B cell (primary cell): Measurements from ENCODE around the gene CHTF18. TPM values are rescaled to one million over a fixed set of nuclear protein-coding genes. Genes with fewer than 3 reads are reported as not detected.

Experiments
- ATAC-seq: fragments of 200-7000 bp; cut with Tn5 transposase; one replicate; pipeline ENCODE4 v1.10.0; 2021; ENCODE audit warnings: low read depth, mild to moderate bottlenecking, moderate number of reproducible peaks, moderate library complexity
- CTCF ChIA-PET: fragments of 350-600 bp; sonication (Branson Sonifier 250); formaldehyde crosslinking; loops from one replicate; lab custom pipeline; 2021; ENCODE audit warnings: antibody characterized with exemption, inconsistent platforms; lab: Charles Lee
- POLR2A ChIA-PET: fragments of 350-600 bp; sonication (Branson Sonifier 250); formaldehyde crosslinking; loops from one replicate; lab custom pipeline; 2021; ENCODE audit warnings: antibody characterized with exemption; lab: Charles Lee
- DNase-seq: peaks from one replicate; pipeline ENCODE4 v3.0.0; 2013
- H2AFZ ChIP-seq: 2 replicates; pipeline ENCODE4 v1.6.1; 2012; ENCODE audit warnings: mild to moderate bottlenecking, low read depth, low read length; ENCODE audit not compliant: insufficient read depth, poor library complexity, severe bottlenecking
- H3K27ac ChIP-seq, 2 donors: 1 replicate in 1 of 2; 2 replicates in 1 of 2; pipeline ENCODE4 v1.5.1; 2012 to 2013; ENCODE audit warnings: low read length in 2 of 2, mild to moderate bottlenecking in 2 of 2, moderate library complexity in 1 of 2
- H3K27me3 ChIP-seq, 4 experiments: fragments of 200-600 bp in 1 of 4; sonication (generic) in 1 of 4; replicated peaks in 1 of 4; 1 replicate in 2 of 4; 2 replicates in 2 of 4; pipeline versions ENCODE4 v1.6.1 to v1.7.0; 2013 to 2016; ENCODE audit warnings: low read length in 3 of 4, mild to moderate bottlenecking in 2 of 4, mixed read lengths in 1 of 4, moderate library complexity in 1 of 4; ENCODE audit not compliant: insufficient read depth in 4 of 4, control insufficient read depth in 3 of 4; ENCODE audit errors: control extremely low read depth in 1 of 4
- H3K36me3 ChIP-seq, 2 experiments: replicated peaks in 1 of 2; 1 replicate in 1 of 2; 2 replicates in 1 of 2; pipeline versions ENCODE4 v1.6.1 to v1.7.1; 2013; ENCODE audit warnings: low read length in 1 of 2; ENCODE audit not compliant: insufficient read depth in 2 of 2, control insufficient read depth in 1 of 2; ENCODE audit errors: control extremely low read depth in 1 of 2, extremely low read depth in 1 of 2
- H3K4me1 ChIP-seq, 2 donors: fragments of 200-600 bp in 1 of 2; sonication (generic) in 1 of 2; 1 replicate in 1 of 2; 2 replicates in 1 of 2; pipeline versions ENCODE4 v1.5.1 to v1.6.1; 2013 to 2017; ENCODE audit warnings: low read length in 2 of 2; ENCODE audit not compliant: control insufficient read depth in 2 of 2, insufficient read depth in 2 of 2
- H3K4me2 ChIP-seq: replicated peaks from 2 replicates; pipeline ENCODE3; 2012; ENCODE audit warnings: mild to moderate bottlenecking, low read depth, low read length; ENCODE audit not compliant: poor library complexity, severe bottlenecking
- H3K4me3 ChIP-seq, 5 experiments: fragments of 200-600 bp in 1 of 5; sonication (generic) in 1 of 5; 1 replicate in 3 of 5; 2 replicates in 2 of 5; pipeline versions ENCODE4 v1.5.1 to v1.7.0; 2011 to 2016; ENCODE audit warnings: low read length in 4 of 5, mild to moderate bottlenecking in 4 of 5, low read depth in 2 of 5, control low read depth in 1 of 5, moderate library complexity in 1 of 5; ENCODE audit not compliant: insufficient read depth in 1 of 5; ENCODE audit errors: control extremely low read depth in 1 of 5, extremely low read depth in 1 of 5
- H3K79me2 ChIP-seq: fragments of 200-600 bp; sonication (generic); one replicate; pipeline ENCODE4 v1.6.0; 2016; ENCODE audit warnings: low read length; ENCODE audit not compliant: control insufficient read depth, insufficient read depth
- H3K9ac ChIP-seq: fragments of 200-600 bp; sonication (generic); 2 replicates; pipeline ENCODE4 v1.6.1; 2017; ENCODE audit warnings: mild to moderate bottlenecking, low read length, moderate library complexity
- H3K9me3 ChIP-seq, 3 donors: one replicate each; pipeline versions ENCODE4 v1.6.1 to v1.7.1; 2013; ENCODE audit warnings: low read length in 2 of 3; ENCODE audit not compliant: control insufficient read depth in 2 of 3, insufficient read depth in 1 of 3; ENCODE audit errors: control extremely low read depth in 1 of 3
- H4K20me1 ChIP-seq: 2 replicates; pipeline ENCODE4 v1.6.0; 2012; ENCODE audit warnings: mild to moderate bottlenecking, low read length; ENCODE audit not compliant: insufficient read depth, control insufficient read depth, poor library complexity, severe bottlenecking
- H3K27ac Mint-ChIP-seq: one replicate; pipeline ENCODE4 v1.8.0; 2021; ENCODE audit warnings: mixed read lengths
- H3K27me3 Mint-ChIP-seq: one replicate; pipeline ENCODE4 v1.8.0; 2021; ENCODE audit warnings: mixed read lengths
- H3K4me1 Mint-ChIP-seq: one replicate; pipeline ENCODE4 v1.8.0; 2021; ENCODE audit warnings: mixed read lengths
- H3K4me3 Mint-ChIP-seq: one replicate; pipeline ENCODE4 v1.8.0; 2021; ENCODE audit warnings: mixed read lengths
- H3K9me3 Mint-ChIP-seq: one replicate; pipeline ENCODE4 v1.8.0; 2022; ENCODE audit warnings: mixed read lengths; ENCODE audit not compliant: insufficient read depth
- EZH2 ChIP-seq: IDR thresholded peaks from 2 replicates; pipeline ENCODE4 v1.6.1; 2012; ENCODE audit warnings: borderline replicate concordance, low read depth, mild to moderate bottlenecking, moderate library complexity, low read length; ENCODE audit not compliant: insufficient read depth, poor library complexity, severe bottlenecking
- WGBS: methylation state at CpG from one replicate; pipeline ENCODE4 v1.1.5; 2013; ENCODE audit warnings: missing lambda C conversion rate; ENCODE audit not compliant: insufficient coverage; 5-methylcytosine and 5-hydroxymethylcytosine counted together
- intact Hi-C: fragments of 100-400 bp; cut with micrococcal nuclease; formaldehyde crosslinking; loops from one replicate; pipeline ENCODE4 v1.10.0; 2022
- polyA plus RNA-seq: library from polyadenylated mRNA; depleted of rRNA; stranded (reverse); fragments of >200 nt; gene quantifications from 2 replicates; pipeline ENCODE4 v1.2.3, GENCODE V29; 2012
- total RNA-seq, 2 donors: library from RNA; stranded (reverse); fragments of 120-200 nt in 1 of 2; gene quantifications; 1 replicate in 1 of 2; 2 replicates in 1 of 2; pipeline versions ENCODE4 v1.2.3 to v1.2.4, GENCODE V29; 2013 to 2022
- TF ChIP-seq, protein P1 (sequence below): fragments of 200-600 bp; IDR thresholded peaks from one replicate; pipeline ENCODE4 v1.8.0; 2022; ENCODE audit warnings: antibody characterized with exemption, mild to moderate bottlenecking

The CHTF18 gene
- total and polyA plus RNA-seq, 2 donors (not counting 1 experiment from before 2014, with no cell fraction given) = 72.3 to 76.1 TPM

DNA sequence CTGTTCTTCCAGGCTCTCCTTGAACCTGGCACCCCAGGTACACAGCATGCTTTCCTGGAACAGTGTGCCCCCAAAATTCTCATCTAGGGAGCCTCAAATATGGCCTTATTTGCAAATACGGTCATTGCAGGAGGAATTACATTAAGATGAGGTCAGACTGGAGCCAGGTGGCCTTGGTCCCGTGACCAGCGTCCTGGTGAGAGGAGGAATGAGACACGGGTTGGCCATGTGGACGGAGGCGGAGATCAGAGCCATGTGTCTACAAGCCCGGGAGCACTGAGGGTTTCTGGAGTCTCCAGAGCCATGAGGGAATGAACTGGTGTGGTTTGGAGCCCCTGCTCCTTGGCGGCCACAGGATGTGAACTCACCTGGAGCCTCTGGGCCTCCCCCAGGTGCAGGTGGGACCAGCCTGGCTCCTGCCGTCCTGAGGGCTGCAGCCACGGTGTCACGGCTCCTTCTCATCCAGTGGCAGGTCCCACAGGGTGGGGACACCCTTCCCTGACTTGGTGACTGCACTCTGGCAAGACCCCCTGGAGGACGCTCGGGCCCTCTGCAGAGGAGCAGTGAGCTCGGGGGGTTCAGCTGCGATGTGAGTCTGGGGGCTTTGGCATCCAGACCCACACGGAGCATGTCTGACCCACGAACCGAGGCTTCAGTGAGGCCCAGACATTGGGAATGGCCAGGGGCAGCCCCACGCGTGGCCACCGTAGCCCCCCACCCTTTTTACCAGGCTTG lies 33.9 kb downstream of the CHTF18 start:
- H3K27ac Mint-ChIP-seq = no peak overlapping the region
- no peak overlapping the region for H3K27ac ChIP-seq
- H3K4me1 ChIP-seq = peaks cover 0 to 9% of the 10 kb centered on the region in 2 donors
- H3K27me3 Mint-ChIP-seq = peaks cover 23% of the 10 kb centered on the region
- ChIA-PET CTCF (no interaction called here), POLR2A (no interaction called here)
- intact Hi-C loops = no loop called here
- no peaks in the 10 kb centered on the region for H3K79me2 ChIP-seq
- no peaks in the 10 kb centered on the region for H3K36me3 ChIP-seq
- H3K4me2 ChIP-seq = no peak overlapping the region
- H3K4me3 ChIP-seq = no peak overlapping the region
- no peak for TF ChIP-seq EZH2
- TF ChIP-seq, protein P1, sequence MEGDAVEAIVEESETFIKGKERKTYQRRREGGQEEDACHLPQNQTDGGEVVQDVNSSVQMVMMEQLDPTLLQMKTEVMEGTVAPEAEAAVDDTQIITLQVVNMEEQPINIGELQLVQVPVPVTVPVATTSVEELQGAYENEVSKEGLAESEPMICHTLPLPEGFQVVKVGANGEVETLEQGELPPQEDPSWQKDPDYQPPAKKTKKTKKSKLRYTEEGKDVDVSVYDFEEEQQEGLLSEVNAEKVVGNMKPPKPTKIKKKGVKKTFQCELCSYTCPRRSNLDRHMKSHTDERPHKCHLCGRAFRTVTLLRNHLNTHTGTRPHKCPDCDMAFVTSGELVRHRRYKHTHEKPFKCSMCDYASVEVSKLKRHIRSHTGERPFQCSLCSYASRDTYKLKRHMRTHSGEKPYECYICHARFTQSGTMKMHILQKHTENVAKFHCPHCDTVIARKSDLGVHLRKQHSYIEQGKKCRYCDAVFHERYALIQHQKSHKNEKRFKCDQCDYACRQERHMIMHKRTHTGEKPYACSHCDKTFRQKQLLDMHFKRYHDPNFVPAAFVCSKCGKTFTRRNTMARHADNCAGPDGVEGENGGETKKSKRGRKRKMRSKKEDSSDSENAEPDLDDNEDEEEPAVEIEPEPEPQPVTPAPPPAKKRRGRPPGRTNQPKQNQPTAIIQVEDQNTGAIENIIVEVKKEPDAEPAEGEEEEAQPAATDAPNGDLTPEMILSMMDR = no peak
- H3K27me3 ChIP-seq = peaks cover 0 to 27% (median 7%) of the 10 kb centered on the region in 4 experiments
- H3K4me3 Mint-ChIP-seq = no peak overlapping the region
- peaks cover 12% of the 10 kb centered on the region for H3K4me1 Mint-ChIP-seq
- H3K9ac ChIP-seq = no peak overlapping the region
- H3K9me3 ChIP-seq = peaks cover 0 to 12% (median 0%) of the 10 kb centered on the region in 3 donors
- WGBS = 91% methylated on average over 18 of the region's 21 CpGs
- no peaks in the 10 kb centered on the region for H4K20me1 ChIP-seq
- H2AFZ ChIP-seq = no peak overlapping the region
- H3K9me3 Mint-ChIP-seq = no peaks in the 10 kb centered on the region
- no peak for ATAC-seq
- DNase-seq = no peak

DNA sequence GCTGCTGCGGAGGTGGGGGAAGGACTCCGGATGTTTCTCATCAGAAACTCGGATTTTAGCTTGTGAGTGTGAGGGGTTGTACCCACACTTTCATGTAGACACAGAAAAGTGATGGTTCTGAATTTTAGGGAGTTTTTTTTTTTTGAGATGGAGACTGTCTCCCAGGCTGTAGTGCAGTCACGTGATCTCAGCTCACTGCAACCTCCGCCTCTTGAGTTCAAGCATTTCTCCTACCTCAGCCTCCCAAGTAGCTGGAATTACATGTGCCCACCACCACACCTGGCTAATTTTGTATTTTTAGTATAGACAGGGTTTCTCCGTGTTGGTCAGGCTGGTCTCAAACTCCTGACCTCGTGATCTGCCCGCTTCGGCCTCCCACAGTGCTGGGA lies 34.5 kb downstream of the CHTF18 start:
- Histone ChIP-seq H3K4me2 (no peak overlapping the region), H3K79me2 (no peaks in the 10 kb centered on the region), H3K4me3 (no peak overlapping the region), H2AFZ (no peak overlapping the region), H3K36me3 (no peaks in the 10 kb centered on the region), H3K4me1 (peaks cover 0 to 9% of the 10 kb centered on the region in 2 donors), H3K9ac (no peak overlapping the region), H4K20me1 (no peaks in the 10 kb centered on the region), H3K9me3 (peaks cover 0 to 12% (median 0%) of the 10 kb centered on the region in 3 donors), H3K27ac (no peak overlapping the region), H3K27me3 (peaks cover 0 to 22% (median 5%) of the 10 kb centered on the region in 4 experiments)
- Mint-ChIP-seq H3K27me3 (peaks cover 23% of the 10 kb centered on the region), H3K27ac (no peak overlapping the region), H3K9me3 (no peaks in the 10 kb centered on the region), H3K4me1 (peaks cover 12% of the 10 kb centered on the region), H3K4me3 (no peak overlapping the region)
- no peak for TF ChIP-seq EZH2
- TF ChIP-seq, protein P1 = no peak
- WGBS = 95% methylated on average over 4 of the region's 9 CpGs
- CTCF ChIA-PET = no interaction called here
- POLR2A ChIA-PET = no interaction called here
- intact Hi-C loops = no loop called here
- no peak for DNase-seq
- no peak for ATAC-seq
